A204.1 (cell line): Measurements from ENCODE around the gene PTPRU.

Experiments
- FAIRE-seq: peaks from 2 replicates; lab custom pipeline; 2012; peaks lifted over from hg19 to GRCh38; lab: Jason Lieb, UNC

The PTPRU gene

DNA sequence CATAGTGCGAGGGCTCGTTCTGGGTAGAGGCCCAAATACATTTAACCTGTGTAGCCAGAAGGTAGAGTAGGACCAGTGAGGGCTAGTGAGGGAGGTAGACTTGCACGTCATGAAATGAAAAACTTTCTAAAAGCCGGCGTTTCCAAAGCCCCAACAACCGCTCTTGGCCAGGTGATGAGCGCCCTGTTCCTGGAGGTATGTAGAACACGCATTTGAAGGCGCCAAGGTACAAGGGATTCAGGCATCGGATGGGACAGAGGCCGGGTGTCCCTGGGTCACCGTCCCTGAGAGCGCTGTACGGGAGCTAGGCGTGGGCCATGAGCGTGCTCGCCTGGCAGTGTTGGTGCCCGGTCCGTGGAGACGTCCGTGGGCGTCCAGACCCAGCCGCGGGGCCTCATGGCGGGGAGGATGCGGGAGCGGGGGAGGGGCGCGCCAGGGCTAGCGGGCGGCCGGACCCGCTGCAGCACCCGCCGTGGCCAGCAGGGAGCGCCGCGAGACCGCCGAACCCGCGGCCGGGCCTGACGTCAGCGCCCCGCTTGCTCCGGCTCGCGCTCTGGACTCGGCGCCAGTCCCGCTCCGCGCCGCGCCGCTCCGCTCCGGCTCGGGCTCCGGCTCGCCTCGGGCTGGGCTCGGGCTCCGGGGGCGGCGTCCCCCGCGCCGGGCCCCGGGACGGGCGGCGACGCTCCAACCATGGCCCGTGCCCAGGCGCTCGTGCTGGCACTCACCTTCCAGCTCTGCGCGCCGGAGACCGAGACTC lies at the start of gene PTPRU:
TSS of gene PTPRU (plus strand) at position 568 of the 757 bp plus-strand sequence. CDS start at position 691, 123 bp downstream.
- FAIRE-seq, result no peak

DNA sequence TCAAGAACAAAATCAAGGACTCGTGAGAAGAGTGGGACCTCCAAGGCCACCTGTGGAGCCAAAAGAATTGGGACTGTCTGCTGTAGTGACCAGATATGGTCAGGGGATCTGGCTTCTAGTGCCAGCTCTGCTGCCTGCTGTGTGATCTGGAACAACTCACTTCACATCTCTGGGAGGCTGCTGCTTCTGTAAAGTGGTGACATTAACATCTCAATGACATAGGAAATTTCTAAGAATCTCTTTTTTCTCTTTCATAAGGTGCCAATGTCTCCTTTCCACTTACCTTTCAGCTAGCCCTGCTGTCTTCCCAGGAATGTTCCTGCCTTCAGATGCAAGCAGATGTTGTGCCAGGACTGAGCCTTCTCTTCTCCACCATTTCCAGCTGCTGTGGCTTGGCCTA lies 49.6 kb upstream of the PTPRU start:
- no peak for FAIRE-seq

DNA sequence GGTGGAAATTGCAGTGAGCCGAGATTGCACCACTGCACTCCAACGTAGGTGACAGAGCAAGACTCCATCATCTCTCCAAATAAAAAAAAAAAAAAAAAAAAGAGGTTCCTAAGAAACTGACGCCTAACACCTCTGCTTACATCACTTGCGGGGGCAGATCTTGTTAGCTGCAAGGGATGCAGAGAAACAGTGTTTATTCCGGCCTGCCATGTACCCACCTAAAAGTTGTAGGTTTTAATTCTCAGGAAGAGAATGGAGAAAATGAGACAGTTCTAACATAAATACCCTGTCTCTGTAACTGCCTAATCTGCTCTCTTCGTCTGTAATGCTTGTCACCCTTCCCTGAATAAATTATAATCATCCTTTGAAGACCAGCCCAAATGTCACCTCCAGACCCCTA lies 45.6 kb upstream of the PTPRU start:
- FAIRE-seq, result no peak

DNA sequence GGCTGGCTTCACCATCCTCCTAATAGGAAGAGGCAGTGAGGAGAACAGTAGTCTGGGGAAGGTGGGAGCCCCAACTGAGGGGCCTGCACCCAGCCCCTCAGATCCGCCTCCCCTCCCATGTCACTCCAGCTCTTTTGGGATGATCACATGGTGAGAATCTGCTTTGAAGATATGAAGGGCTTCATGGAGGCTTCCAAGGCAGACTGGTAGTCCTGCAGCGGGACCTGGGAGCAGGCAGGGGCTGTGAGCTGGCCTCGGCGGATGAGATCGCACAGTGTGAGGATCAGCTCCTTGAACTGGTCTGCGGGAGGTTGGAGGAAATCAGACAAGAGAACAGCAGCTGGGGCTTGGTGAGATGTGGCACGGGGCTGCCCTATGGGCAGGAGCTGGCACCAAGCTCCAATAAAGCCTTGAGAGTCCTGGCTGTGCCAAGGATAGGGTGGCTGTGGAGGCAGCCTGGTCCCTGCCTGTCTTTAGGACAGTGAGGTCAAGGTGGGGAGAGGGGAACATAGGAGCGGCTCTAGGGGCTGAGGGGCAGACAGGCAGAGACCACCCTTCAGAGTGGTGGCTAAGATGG lies 42.4 kb upstream of the PTPRU start:
- FAIRE-seq, result no peak

DNA sequence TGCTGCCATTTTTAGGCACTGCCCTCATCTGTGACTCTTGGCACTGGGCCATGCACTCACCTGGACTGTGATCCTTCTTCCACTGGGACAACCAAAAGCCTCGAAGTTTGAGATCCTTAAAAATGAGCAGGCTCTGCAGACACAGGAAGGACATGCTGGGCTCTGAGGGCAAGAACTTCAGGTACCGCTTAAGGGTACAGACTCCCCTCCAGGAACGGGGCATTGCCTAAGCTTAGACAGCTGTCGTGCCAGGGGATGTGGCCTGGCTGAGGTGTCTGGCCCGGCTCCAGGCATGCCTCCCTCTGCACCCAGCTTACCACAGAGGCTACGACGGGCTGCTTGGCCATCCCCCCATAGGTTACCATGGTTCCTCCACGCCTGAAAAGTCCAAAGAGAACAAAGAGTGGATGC lies 40.4 kb upstream of the PTPRU start:
- FAIRE-seq, result no peak

DNA sequence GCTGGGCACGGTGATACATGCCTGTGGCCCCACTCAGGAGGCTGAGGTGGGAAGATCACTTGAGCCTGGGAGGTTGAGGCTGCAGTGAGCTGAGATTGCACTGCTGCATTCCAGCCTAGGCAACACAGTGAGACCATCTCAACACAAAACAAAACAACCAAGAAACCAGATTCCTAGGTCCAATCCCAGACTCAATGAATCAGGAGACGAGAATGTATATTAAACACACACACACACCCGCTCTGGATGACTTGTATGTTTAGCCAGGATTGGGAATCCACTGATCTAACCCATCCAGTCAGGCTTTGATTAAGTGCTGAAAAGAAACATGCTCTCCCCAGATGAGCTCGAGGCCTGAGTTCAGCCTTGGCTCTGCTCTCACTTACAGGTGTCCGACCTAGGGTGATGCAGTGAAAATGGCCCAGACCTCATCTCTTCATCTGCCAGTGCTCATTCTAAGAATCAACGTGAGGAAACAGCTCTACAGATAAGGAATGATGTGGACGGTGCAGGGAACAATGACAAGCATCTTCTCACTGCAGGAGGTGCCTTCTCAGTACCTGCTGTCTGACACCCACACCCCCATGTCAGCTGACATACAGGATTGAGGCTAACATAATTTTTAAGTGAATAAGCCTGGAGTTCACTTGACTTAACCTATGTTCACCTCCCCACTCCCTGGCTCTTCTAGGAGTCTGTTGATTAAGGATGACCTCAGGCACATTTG lies 39.3 kb upstream of the PTPRU start:
- FAIRE-seq, result no peak

DNA sequence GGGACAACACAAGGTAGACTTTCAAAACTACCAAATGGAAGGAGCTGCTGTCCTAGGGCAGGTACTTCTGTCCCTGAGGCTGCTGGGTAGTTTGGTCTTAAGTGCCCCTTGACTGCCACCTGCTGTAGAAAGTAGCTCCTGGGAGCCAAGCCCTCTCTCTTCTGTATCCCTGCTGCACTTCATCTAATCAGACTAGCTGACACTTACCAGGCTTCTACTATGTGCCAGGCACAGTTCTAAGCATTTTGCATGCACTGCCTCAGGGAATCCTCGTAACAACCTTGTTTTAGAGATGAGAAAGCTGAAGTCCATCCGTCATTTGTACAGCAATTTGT lies 38.8 kb upstream of the PTPRU start:
- no peak for FAIRE-seq

DNA sequence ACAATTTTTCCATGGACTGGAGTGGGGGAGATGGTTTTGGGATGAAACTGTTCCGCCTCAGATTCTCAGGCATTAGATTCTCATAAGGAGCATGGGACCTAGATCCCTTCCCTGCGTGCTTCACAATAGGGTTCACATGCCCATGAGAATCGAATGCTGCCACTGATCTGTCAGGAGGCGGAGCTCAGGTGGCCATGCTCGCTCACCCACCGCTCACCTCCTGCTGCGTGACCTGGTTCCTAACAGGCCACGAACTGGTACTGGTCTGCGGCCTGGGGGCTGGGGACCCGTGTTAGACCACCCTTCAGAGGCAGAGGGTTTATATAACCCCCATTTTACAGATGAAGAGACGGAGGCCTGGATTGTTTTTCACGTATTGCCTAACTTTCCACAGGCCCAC lies 38.3 kb upstream of the PTPRU start:
- FAIRE-seq, result no peak

DNA sequence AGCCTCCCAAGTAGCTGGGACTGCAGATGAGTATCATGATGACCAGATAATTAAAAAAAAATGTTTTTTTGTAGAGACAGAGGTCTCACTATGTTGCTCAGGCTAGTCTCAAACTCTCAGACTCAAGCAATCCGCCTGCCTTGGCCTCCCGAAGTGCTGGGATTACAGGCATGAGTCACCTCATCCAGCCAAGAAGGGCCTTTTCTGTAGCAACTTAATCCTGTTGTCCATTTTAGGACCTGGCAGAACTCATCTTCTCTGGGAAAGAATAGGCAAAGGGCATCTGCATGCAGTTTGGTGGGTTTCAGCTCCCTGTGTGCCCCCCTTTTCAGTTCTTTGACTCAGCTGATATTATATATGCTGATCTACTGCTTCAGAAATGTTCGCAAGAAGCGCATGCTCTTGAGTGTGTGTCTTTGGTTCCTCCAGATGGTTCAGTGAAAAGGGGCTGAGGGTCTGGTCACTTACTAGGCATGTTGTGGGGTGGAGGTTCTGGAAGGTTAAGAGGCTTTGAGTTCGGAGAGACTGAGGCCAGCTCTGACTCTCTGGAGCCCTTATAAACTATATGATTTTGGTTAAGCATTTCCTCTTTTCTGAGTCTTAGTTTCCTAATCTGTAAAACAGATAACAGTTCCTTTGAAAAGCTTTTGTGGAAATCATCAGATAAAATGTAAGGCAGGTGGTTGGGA lies 35.3 kb upstream of the PTPRU start:
- FAIRE-seq, result no peak

DNA sequence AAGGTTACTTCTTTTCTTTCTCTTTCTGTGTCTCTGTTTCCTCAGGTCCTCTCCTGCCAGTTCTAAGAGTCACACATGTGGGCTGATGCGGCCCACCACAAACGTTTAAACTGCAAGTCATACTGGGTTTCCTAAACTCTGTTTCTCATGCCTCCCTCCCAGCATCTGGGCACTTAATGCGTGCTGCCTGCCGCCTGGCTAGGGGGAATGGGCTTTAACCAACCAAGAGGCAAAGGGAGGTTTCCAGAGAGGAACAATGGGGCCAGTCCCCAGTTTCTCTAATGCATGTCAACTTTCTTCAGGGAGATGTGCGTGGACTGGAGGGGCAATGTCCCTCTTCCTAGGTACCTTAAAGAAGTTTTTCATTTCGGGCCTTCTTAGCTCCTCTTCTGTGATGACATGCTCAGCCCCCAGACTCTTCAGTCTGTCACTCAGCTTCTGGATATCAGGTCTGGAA lies 34.7 kb upstream of the PTPRU start:
- FAIRE-seq, result no peak

DNA sequence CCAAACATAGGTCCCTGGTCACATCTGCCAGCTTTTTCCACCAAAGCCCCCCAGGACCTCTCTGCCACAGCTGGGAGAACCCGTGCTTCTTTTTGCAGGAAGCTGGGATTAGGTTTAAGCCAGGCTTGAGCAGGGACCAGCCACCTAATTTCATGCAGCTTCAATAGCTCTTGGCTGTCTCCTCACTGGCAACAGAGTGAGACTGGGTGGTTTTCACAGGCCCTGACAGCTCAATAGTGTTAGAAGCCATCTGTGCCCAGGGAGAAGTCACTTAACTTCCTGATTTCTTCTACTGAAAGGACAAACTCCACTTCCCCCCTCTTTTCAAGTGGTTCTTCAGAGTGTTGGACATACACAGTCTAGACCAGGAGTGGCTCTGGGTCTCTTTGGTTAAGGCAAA lies 34.3 kb upstream of the PTPRU start:
- no peak for FAIRE-seq

DNA sequence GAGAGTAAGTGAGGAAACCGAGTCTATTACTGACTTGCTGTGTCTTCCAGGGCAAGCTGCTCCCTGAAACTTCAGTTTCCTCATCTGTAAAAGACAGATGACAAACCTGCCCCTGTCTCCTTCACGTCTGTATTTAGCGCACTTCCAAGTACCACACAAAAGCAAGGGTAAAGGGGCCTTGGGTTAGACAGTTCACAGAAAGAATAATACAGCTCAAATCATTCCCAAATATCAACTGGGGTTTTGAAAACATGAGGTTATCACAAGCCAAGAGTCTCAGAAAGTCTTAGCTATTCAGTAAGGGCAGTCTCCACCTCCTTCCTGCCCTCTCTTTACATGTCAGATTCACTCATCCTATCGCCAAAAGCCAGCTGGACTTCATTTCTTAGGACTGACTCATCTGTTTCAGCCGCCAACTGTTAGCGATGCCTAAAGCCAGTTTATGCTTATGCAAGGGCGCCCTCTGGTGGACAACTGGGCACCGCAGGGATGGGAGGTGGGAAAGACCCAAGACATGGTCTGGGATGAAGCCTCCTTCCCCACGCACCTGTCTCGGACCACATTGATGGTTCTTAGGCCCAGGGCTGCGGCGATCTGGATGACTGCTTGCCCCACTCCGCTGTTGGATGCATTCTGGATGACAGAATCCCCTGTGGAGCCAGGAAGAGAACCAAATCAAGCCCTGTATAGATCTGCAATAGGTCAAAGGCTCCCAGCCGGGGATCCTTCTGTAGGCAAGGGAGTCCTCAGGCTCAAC lies 33.6 kb upstream of the PTPRU start:
- peak; percentile 99 for FAIRE-seq

DNA sequence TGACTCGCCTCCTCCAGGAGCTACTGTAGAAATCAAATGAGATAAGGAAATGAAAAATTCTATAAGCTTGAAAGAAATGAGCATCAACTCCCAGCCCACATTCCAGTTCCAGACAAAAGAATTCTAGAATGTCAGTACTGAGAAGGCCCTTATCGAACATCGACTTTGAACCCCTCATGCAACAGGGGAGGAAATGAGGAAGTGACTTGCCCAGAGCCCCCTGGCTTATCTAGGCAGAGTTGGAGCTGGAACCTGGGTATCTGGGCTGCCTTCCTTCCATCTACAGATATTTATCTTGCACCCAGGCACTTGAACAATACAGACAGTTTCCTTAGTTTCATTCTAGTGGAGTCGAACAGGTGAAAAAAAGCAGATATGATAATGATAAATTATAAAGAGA lies 27.9 kb upstream of the PTPRU start:
- FAIRE-seq, result no peak

DNA sequence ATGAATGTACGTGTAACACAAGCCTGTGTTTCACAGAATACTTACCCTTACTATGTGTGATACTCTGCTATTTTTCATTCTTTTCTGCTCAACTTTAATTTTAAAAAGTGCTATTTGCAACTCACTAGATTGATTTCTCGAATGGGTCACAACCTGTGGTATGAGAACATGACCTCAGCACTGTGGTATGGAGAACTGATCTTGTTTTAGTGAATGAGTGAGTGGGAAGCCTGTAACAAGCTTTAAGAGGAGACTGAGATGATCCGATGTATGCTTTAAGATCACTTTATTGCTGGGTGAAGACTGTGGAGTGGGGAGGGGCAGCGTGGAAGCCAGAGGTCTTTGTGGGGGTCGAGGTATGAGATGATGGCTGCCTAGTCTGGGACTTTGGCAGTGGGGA lies 27.1 kb upstream of the PTPRU start:
- FAIRE-seq, result no peak

DNA sequence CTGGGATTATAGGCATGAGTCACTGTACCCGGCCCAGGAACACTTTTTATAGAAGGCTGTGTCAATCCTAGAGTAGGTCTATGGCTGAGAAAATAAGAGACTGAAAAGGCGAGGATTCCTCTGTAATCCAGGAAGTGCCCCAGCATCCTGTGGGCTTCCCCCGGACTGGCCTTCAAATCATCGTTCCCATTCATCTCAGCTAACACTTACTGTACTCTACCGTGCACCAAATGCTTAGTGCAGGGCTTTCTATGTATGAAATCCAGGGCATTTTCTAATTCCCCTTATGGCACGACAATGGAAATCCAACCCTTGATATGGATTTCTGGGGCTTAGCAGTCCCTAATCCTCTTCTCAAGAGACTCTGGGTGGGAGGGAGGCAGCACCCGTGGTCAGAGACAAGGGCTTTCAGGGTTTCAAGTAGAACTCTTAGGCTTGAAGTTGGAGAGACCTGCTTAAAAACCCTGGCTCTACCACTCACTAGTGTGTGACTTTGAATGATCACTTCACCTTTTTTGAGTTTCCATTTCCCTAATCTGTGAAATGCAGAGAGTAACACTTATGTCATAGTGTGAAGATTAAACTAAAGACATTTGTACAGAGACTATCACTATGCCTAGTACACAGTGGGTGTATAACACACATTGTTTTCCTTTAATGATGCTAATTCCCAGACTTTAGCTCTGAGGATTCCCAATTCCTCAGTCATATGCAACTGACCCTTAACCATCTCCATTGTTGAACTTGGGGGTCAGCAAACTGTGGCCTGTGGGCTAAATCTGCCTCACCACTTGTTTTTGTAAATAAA lies 25.8 kb upstream of the PTPRU start:
- no peak for FAIRE-seq

DNA sequence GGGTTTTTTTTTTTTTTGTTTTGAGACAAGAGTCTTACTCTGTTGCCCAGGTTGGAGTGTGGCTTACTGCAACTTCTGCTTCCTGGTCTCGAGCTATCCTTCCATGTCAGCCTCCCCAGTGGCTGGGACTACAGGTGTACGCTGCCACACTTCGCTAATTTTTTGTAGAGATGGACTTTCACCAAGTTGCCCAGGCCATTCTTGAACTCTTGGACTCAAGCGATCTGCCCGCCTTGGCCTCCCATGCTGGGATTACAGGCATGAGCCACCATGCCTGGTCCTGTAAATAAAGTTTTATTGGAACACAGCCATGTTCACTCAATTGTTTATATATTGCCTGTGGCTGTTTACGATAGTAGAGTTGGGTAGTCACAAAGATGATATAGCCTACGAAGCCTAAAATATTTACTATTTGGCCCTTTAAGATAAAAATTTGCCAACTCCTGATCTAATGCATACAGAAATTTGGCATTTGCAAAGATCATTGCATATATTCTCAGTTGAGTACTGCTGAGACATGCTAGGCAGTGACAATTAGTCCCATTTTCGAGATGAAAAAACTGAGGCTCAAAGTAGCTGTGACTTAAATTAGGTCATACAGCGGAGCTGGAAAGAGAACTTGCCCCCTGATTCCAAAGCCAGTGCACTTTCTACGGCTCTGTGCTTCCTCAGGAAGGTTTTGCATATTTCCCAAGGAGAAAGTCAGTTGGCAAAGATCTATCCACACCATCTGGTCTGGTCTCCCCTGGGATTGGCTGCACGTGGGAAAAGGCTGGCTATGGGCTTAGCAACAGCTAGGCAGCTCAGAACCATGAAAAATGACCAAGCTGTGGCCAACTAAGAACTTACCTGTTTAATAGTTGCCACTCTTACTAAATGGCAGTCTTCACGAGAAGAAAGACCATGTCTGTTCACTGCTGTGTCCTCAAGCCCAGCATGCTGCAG lies 25.0 kb upstream of the PTPRU start:
- no peak for FAIRE-seq

DNA sequence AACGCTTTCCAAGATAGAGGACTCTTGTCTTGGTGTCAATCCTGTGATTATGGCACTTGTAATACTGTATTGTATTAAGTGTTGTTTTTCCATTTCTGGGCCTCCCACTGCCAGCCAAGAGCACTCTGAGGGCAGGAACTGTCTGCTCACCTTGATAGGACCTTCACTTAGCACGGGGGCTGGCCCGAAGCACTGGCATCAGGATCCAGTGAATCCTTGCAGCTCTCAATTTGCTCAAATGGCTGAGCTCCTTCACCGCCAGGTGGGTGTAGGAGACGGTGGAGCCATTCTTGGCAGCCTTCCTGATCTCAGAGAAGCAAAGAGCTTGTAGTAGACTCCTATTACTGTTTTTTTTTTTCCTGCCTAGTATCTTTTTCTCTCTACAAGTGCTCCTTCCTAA lies 23.3 kb upstream of the PTPRU start:
- FAIRE-seq, result no peak

DNA sequence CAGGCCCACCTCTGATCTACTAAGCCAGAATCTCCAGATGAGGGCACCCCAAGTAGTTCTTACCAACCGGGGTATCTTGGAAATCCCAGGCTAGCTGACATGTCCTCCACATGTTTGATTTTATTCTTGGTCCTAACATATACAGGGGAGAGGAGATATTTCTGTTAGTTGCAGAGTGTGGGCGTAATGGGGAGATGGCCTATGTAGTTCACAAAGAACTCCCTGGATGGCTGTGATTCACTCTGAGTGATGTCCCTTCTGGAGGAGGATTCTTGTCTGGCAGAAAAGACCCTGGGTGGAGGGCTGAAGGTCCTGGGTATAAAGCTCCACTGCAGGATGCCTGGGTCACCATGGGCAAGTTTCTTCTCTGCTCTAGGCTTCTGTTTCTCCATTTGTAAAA lies 18.7 kb upstream of the PTPRU start:
- FAIRE-seq, result no peak

DNA sequence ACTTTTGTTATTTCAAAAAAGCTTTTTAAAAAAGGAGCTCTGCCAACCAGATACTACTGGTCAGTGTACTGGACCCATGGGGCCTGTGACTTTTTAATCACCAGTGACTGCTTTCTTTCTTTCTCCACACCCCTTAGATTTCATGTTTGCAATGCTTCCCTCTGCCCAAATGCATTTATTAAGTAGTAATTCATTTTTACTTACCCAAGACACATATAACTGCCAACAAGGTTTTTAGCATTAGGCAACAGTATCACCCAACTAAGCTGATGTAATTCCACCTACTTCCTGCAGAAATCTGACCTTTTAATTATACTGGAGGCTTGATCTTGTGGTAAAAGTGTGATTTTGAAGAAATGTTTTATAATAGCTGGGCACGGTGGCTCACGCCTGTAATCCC lies 18.1 kb upstream of the PTPRU start:
- no peak for FAIRE-seq

DNA sequence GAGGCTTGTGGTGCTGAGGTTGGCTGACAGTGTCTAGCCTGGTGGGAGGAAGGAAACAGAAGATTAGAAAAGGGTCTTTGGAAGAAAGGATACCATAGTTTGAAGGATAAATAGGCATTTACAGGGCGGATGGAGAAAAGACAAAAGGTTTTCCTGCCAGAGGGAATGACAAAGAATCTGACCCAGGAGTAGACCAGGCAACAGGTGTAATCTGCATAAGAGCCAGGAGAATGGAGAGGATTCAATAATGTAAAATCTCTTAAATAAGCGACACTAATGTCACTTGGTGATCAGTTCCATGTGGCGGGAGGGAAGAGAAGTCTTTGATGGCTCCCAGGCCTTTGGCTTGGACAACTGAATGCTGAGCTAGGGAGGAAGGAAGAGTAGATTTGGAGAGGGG lies 15.0 kb upstream of the PTPRU start:
- FAIRE-seq, result no peak
